Measurements from ENCODE around the gene ZWINT. TPM values are rescaled to one million over a fixed set of nuclear protein-coding genes. Genes with fewer than 3 reads are reported as not detected.

Gene ZWINT
- 1.4 and 2.2 TPM in 2 replicates for total RNA-seq

DNA sequence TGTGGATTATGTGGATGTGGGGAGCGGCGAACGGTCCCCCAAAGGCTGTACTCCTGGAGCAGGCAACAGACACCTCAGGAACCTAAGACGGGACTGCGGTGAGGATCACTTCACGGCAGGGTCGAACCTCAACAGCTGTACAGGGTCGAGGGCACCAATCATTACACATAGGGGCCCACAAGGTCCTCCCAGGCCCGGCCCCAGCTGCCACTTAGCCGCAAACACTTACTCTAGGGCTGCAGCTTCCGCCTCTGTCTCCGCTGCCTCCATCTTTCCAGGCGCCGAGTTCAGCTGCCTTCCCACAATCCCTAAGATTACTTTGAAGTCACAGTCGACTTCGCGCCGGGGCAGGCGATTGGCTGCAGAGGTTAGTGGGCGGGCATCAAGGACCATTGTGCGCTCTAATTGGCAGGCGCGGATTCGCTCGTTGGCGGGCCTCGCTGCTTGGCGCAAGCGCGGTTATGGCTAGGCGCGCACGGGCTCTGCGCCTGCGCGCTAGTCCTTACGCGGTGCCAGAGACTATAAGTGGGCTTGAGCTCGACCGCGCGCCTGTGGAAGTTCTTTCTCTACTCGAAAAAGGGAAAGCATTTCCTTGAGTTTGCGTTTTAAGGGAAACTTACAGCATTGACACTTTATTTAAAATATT is at the start of gene ZWINT:
ZWINT (minus strand) TSS at position 293 of the 646 bp plus-strand sequence; CDS start at position 270, 23 bp downstream.

